Activated naive CD4-positive, alpha-beta T cell treated with anti-CD3 and anti-CD28 coated beads, Interleukin-2, amount 50 U/mL, for 72 hours (primary cell): ENCODE measurements around the gene SP110. TPM values are rescaled to one million over a fixed set of nuclear protein-coding genes. Genes with fewer than 3 reads are reported as not detected.

ENCODE experiments used
- ATAC-seq, 2 donors: fragments of 150-1000 bp; cut with Tn5 transposase; 2 replicates each; pipeline ENCODE4 v1.10.0; 2021; ENCODE audit warnings: mild to moderate bottlenecking in 2 of 2, moderate library complexity in 2 of 2
- DNase-seq, 2 donors: peaks; one replicate each; pipeline ENCODE4 v3.0.0; 2021 to 2022; ENCODE audit warnings: low spot score in 2 of 2
- H3K27ac Mint-ChIP-seq, 2 donors: one replicate each; pipeline ENCODE4 v1.8.0; 2022; ENCODE audit warnings: mild to moderate bottlenecking in 2 of 2, mixed read lengths in 2 of 2
- H3K36me3 Mint-ChIP-seq, 2 donors: one replicate each; pipeline ENCODE4 v1.8.0; 2022; ENCODE audit warnings: mixed read lengths in 2 of 2
- H3K9me3 Mint-ChIP-seq, 2 donors: one replicate each; pipeline ENCODE4 v1.8.0; 2022; ENCODE audit warnings: mixed read lengths in 2 of 2
- total RNA-seq, 2 donors: library from RNA; stranded (reverse); gene quantifications; one replicate each; pipeline ENCODE4 v1.2.3, GENCODE V29; 2022

The SP110 gene
- total RNA-seq, 2 donors from 2014 or later, result 61.0 to 148 TPM

DNA sequence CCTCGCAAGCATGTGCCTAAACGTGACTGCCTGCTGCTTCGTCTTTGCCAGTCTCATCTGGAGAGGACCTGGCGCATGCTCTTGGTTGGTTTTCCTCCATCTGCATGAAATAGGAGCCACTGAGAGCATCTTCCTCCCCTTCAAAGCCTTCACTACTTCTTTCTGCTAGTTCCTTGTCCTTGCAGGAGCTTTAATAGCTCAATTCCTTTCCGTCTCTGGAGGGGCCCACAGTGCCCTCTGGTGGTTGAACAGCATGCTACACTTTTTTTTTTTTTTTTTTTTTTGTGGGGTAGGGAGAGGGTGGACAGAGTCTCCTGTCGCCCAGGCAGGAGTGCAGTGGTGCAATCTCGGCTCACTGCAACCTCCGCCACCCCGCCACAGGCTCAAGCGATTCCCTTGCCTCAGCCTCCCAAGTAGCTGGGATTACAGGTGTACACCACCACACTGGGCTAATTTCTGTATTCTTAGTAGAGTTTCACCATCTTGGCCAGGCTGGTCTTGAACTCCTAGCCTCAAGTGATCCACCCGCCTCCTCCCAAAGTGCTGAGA is 59.6 kb downstream of the SP110 start:
- no peaks in the 10 kb centered on the region for H3K9me3 Mint-ChIP-seq
- H3K27ac Mint-ChIP-seq, result peak overlapping the region in 1 of 2 donors; percentile 63
- H3K36me3 Mint-ChIP-seq, result no peaks in the 10 kb centered on the region
- DNase-seq (peak in 1 of 2 donors; percentile 73), ATAC-seq (peak; percentile 28 to 51)

DNA sequence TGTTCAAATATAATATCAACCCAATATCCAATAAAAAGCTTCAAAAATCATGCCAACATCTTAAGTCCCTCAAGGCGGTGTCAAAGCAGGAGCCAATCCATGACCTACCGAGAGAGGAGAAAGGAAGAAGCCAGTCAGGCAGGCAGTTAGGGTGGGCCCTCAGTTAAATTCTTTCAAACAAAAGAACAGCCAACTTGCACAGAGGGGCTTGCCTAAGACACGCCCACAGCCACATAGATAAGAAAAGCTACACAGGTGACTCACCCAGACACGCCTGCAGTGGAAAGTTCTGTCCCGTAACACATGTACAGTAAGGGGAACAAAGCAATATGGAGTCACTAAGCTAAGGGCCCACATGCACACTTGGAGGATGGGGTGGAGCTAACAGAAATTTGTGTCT is 61.3 kb downstream of the SP110 start:
- Mint-ChIP-seq H3K36me3 (no peaks in the 10 kb centered on the region), H3K27ac (no peak overlapping the region), H3K9me3 (no peaks in the 10 kb centered on the region)
- DNase-seq (no peak), ATAC-seq (peak in 1 of 2 donors; percentile 6)

- DNase-seq (no peak), ATAC-seq (no peak)
- Mint-ChIP-seq H3K9me3 (peaks cover 0 to 6% of the 10 kb centered on the region in 2 donors), H3K36me3 (no peaks in the 10 kb centered on the region), H3K27ac (no peak overlapping the region)
Measured at GRCh38 chr2:230156782-230157699, 62.7 kb downstream of the SP110 start.

DNA sequence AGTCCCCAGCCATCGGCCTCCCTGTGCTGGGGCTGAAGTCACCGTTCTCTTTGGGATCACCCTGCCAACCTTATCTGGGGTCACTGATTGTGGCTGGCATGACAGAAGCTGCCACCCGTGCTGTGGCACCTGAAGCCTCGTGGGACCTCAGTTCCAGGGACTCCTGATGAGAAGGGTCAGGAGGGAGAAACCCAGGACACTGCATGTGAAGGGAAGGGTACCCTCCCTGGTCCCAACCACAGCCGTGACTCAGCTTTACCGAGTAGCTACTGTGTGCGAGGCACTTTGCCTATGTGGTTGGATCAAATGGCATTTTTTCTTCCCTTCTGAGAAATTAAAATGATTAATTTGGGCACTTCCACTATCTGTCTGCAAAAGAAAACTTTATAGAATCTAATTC is 64.4 kb downstream of the SP110 start:
- DNase-seq (no peak), ATAC-seq (peak; percentile 56 to 84)
- H3K27ac Mint-ChIP-seq, result no peak overlapping the region
- peaks cover 0 to 9% of the 10 kb centered on the region in 2 donors for H3K9me3 Mint-ChIP-seq
- no peaks in the 10 kb centered on the region for H3K36me3 Mint-ChIP-seq

- Mint-ChIP-seq H3K27ac (no peak overlapping the region), H3K9me3 (peaks cover 0 to 9% of the 10 kb centered on the region in 2 donors), H3K36me3 (no peaks in the 10 kb centered on the region)
- ATAC-seq (no peak), DNase-seq (no peak)
Measured at GRCh38 chr2:230153390-230153976, 66.3 kb downstream of the SP110 start.

DNA sequence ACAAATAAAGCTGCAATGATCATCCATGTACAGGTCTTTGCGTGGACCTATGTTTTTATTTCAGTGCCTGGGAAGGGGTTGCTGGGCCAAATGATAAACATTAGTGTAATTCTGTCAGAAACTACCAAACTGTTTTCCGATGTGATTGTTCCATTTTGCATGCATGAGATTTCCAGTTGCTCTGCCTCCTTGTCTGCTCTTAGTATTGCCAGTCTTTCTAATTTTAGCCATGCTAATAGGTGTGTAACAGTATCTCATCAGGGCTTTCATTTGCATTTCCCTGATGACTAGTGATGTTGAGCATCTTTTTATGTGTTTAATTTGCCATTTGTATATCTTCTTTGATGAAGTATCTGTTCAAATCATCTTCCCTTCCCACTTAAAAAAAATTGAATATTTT is 67.5 kb downstream of the SP110 start:
- peaks cover 0 to 9% of the 10 kb centered on the region in 2 donors for H3K9me3 Mint-ChIP-seq
- H3K27ac Mint-ChIP-seq, result no peak overlapping the region

DNA sequence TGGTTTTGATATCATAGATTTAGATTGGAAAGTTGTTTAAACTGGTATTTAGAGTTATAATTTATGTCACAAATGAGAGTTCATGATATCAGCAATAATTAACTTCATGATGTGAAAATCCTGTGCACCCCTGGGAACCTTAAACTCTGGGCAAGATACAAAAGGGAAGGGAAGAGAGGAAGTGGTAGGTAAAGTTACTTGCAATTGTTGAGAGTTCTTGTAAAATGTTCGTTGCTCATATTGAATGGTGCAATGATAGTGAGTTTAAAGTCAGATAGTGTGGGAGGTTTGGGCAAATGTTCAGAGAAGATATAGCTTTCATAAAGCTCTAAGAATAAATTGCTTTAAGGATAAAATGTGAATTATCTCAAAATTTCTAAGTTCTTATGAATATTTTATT is 75.4 kb downstream of the SP110 start:
- H3K36me3 Mint-ChIP-seq, result peaks cover 8 to 9% of the 10 kb centered on the region in 2 donors
- no peak for DNase-seq
- H3K9me3 Mint-ChIP-seq, result peaks cover 10 to 17% of the 10 kb centered on the region in 2 donors
- no peak overlapping the region for H3K27ac Mint-ChIP-seq
- no peak for ATAC-seq

More for the DNA sequence above, 67.5 kb downstream of the SP110 start:
- no peaks in the 10 kb centered on the region for H3K36me3 Mint-ChIP-seq
- ATAC-seq (no peak), DNase-seq (no peak)

- DNase-seq (no peak), ATAC-seq (no peak)
- Mint-ChIP-seq H3K9me3 (peaks cover 10 to 17% of the 10 kb centered on the region in 2 donors), H3K36me3 (peaks cover 8 to 9% of the 10 kb centered on the region in 2 donors), H3K27ac (no peak overlapping the region)
Measured at GRCh38 chr2:230140667-230141066, 79.1 kb downstream of the SP110 start.

DNA sequence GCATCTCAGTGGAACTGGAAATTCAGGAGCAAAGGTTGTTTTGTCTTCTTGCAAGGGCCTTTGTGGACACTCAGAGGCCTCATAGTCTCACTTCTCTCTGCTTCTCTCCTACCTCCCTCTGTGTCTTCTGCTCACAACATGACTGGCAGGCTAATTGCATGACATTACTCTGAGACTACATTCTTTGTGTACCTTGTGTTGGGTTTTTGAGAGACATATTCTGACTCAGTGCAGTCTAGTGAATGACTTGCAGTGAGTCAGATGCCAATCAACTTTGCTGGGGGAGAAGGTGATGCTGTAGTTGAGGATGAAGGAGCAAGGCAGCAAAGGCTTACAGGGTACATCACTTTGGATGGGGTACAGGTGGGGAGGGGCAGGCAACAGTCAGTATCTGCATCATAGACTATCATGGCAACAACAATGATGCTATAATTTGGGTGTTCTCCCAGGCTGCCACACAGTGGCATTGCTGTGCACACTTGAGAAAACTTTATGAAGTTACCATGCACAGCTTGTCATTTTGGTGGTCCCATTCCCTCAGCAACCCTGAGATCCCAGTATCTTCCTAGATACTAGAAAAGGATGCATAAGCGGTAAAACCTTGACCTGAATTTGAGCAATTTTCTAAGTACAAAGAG is 81.8 kb downstream of the SP110 start:
- DNase-seq (no peak), ATAC-seq (peak; percentile 68 to 77)
- Mint-ChIP-seq H3K27ac (no peak overlapping the region), H3K9me3 (peaks cover 10 to 17% of the 10 kb centered on the region in 2 donors), H3K36me3 (peaks cover 8 to 9% of the 10 kb centered on the region in 2 donors)

DNA sequence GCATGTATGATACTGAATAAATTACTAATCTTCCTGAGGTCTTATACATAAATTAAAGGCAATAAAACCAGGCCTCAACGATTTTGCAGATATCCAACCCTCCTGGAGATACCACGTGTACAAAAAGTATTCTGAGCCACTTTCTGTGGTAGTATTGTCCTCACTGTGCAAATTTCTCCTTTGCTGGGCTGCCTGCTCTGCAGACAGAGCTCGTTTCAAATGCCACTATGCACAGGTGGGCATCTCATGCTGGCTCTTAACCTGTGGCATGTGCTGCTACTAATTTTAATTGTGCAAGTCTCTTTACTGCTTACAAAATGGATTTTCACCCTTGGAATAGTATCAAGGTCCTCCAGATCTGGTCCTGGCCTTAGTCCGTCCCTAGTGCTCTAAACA is 84.7 kb downstream of the SP110 start:
- Mint-ChIP-seq H3K9me3 (peaks cover 4 to 5% of the 10 kb centered on the region in 2 donors), H3K36me3 (peaks cover 0 to 4% of the 10 kb centered on the region in 2 donors), H3K27ac (no peak overlapping the region)
- no peak for DNase-seq
- no peak for ATAC-seq

- H3K9me3 Mint-ChIP-seq, result no peaks in the 10 kb centered on the region
- peak in 1 of 2 donors; percentile 26 for ATAC-seq
- no peaks in the 10 kb centered on the region for H3K36me3 Mint-ChIP-seq
- no peak for DNase-seq
- H3K27ac Mint-ChIP-seq, result no peak overlapping the region
Measured at GRCh38 chr2:230134496-230135129, 85.2 kb downstream of the SP110 start.

- no peaks in the 10 kb centered on the region for H3K9me3 Mint-ChIP-seq
- H3K36me3 Mint-ChIP-seq, result no peaks in the 10 kb centered on the region
- DNase-seq (no peak), ATAC-seq (no peak)
- H3K27ac Mint-ChIP-seq, result no peak overlapping the region
Measured at GRCh38 chr2:230131366-230131765, 88.4 kb downstream of the SP110 start.

GRCh38 chr2:230130668-230131364 is 89.0 kb downstream of the SP110 start:
- H3K9me3 Mint-ChIP-seq, result no peaks in the 10 kb centered on the region
- ATAC-seq, result no peak
- no peak overlapping the region for H3K27ac Mint-ChIP-seq
- no peak for DNase-seq
- no peaks in the 10 kb centered on the region for H3K36me3 Mint-ChIP-seq

DNA sequence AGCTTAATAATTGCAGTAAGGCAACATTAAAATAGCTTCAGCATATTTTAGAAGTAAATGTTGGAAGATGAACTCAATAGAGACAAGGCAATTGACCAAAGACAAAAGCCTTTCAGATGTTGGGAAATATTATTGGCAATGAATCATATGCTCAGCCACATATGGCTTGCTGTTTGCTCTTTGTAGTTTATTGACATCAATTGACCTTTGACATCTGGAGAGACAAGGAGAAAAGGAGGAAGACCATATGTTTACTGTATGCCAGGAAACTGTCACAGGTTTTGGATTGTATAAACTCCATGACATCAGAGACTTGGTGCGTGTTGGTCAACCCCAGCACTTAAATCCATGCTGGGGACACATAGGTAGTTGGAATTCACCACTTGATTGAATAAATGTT is 90.4 kb downstream of the SP110 start:
- H3K9me3 Mint-ChIP-seq, result no peaks in the 10 kb centered on the region
- DNase-seq, result no peak
- H3K27ac Mint-ChIP-seq, result no peak overlapping the region
- ATAC-seq, result no peak
- H3K36me3 Mint-ChIP-seq, result no peaks in the 10 kb centered on the region

GRCh38 chr2:230128623-230129342 is 91.0 kb downstream of the SP110 start:
- H3K36me3 Mint-ChIP-seq, result no peaks in the 10 kb centered on the region
- H3K9me3 Mint-ChIP-seq, result no peaks in the 10 kb centered on the region
- no peak for DNase-seq
- H3K27ac Mint-ChIP-seq, result no peak overlapping the region
- no peak for ATAC-seq
